GM19193 (cell line): Measurements from ENCODE around the gene GPR52.

Experiments used
- POLR2A ChIP-seq: IDR thresholded peaks from 4 replicates; pipeline ENCODE4 v1.6.1; 2011; ENCODE audit not compliant: insufficient read depth, insufficient read length; ENCODE audit errors: extremely low read depth

The GPR52 gene

GRCh38 chr1:174448531-174448883, 743 bp downstream of the GPR52 start:
- no peak for TF ChIP-seq POLR2A

GRCh38 chr1:174448974-174449373, 1.2 kb downstream of the GPR52 start:
- TF ChIP-seq POLR2A = no peak

- no peak for TF ChIP-seq POLR2A
These were observed 3.6 kb downstream of the GPR52 start for GRCh38 chr1:174451408-174451807.

DNA sequence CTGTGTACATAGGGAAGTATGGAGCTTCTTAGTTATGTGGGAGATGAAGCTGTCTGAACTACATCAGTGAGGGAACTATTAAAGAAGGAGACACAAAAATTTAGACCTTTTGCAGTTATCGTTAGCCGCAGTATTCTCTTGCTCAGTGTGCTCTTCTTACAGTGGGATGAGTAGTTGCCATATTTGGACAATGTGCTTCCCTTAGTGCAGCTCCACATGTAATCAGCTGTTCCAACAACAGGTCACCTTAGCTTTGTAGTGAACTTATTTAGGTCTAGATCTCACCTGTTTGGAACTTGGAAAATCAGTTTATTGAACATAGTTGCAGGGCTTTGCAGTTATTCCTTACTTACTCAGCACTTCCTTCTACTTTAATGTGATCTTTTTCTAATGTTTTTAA, 18.1 kb downstream of the GPR52 start:
- TF ChIP-seq POLR2A = no peak

- no peak for TF ChIP-seq POLR2A
These were observed 18.8 kb downstream of the GPR52 start for GRCh38 chr1:174466607-174467006.

- no peak for TF ChIP-seq POLR2A
These were observed 21.3 kb downstream of the GPR52 start for GRCh38 chr1:174469052-174469451.

DNA sequence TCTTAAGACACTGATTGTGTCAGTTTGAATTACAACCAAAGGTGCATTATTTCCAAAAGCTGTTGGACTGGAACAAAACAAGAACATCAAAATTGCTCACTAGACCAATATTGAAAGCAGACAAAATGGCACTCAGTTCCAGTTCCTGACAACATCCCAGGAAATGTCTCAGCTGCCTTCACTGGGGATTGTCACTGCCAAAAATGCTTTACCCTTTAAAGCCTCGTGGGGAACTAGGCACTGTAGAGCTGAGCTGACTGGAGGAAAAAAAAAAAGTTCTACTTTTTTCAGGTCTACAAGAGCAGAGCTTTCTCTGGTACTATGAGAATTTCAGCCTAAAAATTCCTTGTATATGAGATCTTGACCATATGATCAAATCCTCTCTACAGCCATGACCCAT, 21.9 kb downstream of the GPR52 start:
- TF ChIP-seq POLR2A = no peak

DNA sequence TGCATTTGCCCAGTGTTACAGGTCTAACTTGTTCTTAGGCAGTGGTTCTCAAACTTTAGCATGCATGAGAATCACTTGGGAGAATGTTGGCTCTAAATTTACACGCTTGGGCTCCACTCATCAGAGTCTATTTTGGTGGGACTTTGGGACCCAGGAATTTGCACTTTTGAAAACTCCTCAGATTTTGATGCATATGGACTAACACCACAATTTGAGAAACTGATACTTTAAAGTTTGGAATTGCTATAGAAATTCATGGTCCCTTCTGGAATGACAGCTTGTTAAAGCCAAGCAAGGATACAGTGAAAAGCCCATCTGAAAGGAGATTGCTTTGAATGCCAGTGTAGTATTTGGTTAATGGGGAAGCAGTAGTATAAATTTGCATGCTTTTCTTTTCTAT, 31.5 kb downstream of the GPR52 start:
- no peak for TF ChIP-seq POLR2A

- no peak for TF ChIP-seq POLR2A
These were observed 32.6 kb downstream of the GPR52 start for GRCh38 chr1:174480324-174480723.

GRCh38 chr1:174491606-174492005, 43.8 kb downstream of the GPR52 start:
- TF ChIP-seq POLR2A = no peak

GRCh38 chr1:174497478-174497877, 49.7 kb downstream of the GPR52 start:
- no peak for TF ChIP-seq POLR2A
